Erythroblast (primary cell): ENCODE results near the gene ACTN1.

Experiments
- GATA1 ChIP-seq: IDR thresholded peaks from 2 replicates; pipeline ENCODE4 v1.6.1; 2011; ENCODE audit warnings: low read depth, mild to moderate bottlenecking, control low read depth, low read length, moderate library complexity
- POLR2A ChIP-seq: IDR thresholded peaks from 2 replicates; pipeline ENCODE4 v1.6.1; 2011; ENCODE audit warnings: mild to moderate bottlenecking, low read length

DNA sequence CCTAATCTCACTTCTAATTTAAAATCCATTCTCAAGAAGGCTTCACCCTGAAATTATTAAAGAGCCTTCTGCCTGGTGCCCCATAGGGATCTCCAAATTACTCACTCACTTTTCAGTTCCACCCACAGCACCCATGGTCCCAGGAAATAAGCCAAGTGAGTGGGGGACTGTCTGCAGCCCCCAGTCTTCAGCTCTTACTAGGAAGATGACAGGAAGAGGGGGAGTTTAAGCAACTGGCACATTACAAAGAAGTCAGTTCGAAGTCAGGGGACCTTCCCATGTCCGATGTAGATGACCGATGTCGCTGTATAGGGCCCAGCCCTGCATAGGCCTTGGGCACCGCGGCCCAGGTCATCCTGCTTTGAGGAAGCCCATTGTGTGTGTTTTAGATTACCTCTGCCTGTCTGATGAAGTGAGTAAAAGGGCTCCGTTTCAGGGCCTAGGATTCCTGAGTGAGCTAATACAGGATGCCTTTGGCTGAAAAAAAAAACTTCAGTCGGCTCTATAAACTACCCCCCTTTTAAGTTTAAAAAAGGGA is 1.9 kb downstream of the ACTN1 start:
- TF ChIP-seq POLR2A (no peak), GATA1 (no peak)
